ENCODE results near the gene GBX1. TPM values are rescaled to one million over a fixed set of nuclear protein-coding genes. Genes with fewer than 3 reads are reported as not detected.

GBX1 gene
- total RNA-seq, 1 donor from 2014 or later = 2.4 TPM

DNA sequence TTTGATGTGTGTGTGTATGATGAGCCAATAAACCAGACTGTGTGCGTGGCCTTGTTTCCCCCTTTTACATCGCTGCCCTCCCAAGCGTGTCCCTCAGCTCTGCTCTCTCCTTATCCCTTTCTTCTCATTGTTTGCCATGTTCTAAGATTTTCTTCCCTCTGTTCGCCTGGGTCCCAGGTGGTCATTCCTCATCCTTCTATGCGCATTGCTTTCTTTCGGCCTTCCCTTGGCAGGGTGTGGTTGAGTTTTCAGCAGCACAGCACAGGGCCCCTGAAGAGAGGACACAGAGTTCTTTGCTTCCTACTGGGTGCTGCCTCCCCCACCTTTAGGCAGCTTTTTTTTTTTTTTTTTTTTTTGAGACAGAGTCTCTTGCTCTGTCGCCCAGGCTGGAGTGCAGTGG lies 23.1 kb downstream of the GBX1 start:
- Mint-ChIP-seq H3K27me3 (ENCODE audit: low read depth) (peaks cover 7% of the 10 kb centered on the region), H3K4me1 (peaks cover 39% of the 10 kb centered on the region), H3K27ac (ENCODE audit: unreplicated experiment) (peak overlapping the region; percentile 88), H3K36me3 (ENCODE audit: low read depth) (peaks cover 7% of the 10 kb centered on the region), H3K4me3 (no peak overlapping the region), H3K9me3 (no peaks in the 10 kb centered on the region)
- DNase-seq (ENCODE audit: low read depth, low spot score) = no peak
- TF ChIP-seq, protein P1, sequence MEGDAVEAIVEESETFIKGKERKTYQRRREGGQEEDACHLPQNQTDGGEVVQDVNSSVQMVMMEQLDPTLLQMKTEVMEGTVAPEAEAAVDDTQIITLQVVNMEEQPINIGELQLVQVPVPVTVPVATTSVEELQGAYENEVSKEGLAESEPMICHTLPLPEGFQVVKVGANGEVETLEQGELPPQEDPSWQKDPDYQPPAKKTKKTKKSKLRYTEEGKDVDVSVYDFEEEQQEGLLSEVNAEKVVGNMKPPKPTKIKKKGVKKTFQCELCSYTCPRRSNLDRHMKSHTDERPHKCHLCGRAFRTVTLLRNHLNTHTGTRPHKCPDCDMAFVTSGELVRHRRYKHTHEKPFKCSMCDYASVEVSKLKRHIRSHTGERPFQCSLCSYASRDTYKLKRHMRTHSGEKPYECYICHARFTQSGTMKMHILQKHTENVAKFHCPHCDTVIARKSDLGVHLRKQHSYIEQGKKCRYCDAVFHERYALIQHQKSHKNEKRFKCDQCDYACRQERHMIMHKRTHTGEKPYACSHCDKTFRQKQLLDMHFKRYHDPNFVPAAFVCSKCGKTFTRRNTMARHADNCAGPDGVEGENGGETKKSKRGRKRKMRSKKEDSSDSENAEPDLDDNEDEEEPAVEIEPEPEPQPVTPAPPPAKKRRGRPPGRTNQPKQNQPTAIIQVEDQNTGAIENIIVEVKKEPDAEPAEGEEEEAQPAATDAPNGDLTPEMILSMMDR (conservative IDR thresholded peaks at IDR 0.05) = no peak

DNA sequence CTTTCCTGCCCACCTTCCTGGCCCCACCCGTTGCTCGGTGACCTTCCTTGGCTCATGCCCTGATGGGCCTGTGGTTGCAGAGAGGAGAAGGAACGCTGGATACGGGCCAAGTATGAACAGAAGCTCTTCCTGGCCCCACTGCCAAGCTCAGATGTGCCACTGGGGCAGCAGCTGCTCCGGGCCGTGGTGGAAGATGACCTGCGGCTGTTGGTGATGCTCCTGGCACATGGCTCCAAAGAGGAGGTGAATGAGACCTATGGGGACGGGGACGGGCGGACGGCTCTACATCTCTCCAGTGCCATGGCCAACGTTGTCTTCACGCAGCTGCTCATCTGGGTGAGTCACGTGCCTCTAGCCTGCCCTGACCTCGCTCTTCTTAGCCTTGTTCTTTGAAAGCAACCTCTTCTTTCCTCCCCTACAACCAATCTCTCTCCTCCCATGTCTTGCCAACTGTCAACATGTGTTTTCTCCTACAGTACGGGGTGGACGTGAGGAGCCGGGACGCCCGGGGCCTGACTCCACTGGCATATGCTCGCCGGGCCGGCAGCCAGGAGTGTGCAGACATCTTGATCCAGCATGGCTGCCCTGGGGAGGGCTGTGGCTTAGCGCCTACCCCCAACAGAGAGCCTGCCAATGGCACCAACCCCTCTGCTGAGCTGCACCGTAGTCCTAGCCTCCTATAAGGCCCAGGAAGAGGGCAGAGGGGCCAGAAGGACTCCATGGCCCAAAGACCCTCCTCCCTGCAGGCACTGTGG lies 24.1 kb downstream of the GBX1 start:
- TF ChIP-seq, protein P1 (conservative IDR thresholded peaks at IDR 0.05) = no peak
- Mint-ChIP-seq H3K27ac (ENCODE audit: unreplicated experiment) (peak overlapping the region; percentile 72), H3K27me3 (ENCODE audit: low read depth) (peaks cover 5% of the 10 kb centered on the region), H3K36me3 (ENCODE audit: low read depth) (peaks cover 7% of the 10 kb centered on the region), H3K4me3 (peak overlapping the region; percentile 57), H3K4me1 (peaks cover 47% of the 10 kb centered on the region), H3K9me3 (no peaks in the 10 kb centered on the region)
- no peak for DNase-seq (ENCODE audit: low read depth, low spot score)

DNA sequence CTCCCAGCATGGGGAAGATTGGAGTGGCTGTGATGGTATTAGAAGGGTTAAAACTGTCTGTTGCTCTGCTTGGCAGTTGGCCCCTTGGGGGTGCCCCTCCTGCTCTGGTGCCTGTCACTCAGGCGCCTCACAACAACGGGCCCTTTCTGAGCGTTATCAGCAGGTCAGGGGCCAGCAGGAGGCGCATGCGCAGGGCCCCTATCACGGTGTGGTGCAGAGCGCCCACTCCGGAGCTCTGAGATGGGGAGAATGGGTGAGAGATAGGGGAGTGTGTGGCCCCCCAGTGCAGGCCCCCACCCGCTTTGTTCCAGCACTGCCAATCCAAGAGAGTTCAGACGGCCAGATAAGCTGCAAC lies 24.8 kb downstream of the GBX1 start:
- TF ChIP-seq, protein P1 (conservative IDR thresholded peaks at IDR 0.05) = no peak
- Mint-ChIP-seq H3K4me3 (peak overlapping the region; percentile 69), H3K9me3 (no peaks in the 10 kb centered on the region), H3K27ac (ENCODE audit: unreplicated experiment) (peak overlapping the region; percentile 75), H3K4me1 (peaks cover 47% of the 10 kb centered on the region), H3K27me3 (ENCODE audit: low read depth) (no peaks in the 10 kb centered on the region), H3K36me3 (ENCODE audit: low read depth) (peaks cover 7% of the 10 kb centered on the region)
- peak; percentile 55 for DNase-seq (ENCODE audit: low read depth, low spot score)

DNA sequence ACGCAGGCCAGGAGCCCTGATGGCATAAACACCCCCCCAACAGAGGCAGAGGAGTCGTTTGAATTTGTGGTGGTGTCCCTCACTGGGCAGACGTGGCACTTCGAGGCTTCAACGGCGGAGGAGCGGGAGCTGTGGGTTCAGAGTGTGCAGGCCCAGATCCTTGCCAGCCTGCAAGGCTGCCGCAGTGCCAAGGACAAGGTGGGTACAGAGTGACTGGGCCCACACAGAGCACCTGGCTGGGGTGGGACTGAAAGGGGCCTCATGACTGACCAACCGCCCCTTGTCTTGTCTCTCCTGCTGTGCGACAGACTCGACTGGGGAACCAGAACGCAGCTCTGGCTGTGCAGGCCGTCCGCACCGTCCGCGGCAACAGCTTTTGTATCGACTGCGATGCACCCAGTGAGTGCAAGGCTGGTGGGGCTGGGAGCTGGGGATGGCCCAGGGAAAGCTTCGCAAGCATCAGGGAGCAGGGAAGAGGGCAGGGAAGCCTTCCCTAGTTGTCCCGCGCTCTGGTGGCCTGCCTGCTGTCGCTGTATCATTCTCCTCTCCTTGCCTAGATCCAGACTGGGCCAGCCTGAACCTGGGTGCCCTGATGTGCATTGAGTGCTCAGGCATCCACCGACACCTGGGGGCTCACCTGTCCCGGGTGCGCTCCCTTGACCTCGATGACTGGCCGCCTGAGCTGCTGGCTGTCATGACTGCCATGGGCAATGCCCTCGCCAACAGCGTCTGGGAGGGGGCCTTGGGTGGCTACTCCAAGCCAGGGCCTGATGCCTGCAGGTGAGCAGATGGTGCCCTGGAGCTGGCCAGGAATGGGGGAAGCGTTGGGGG lies 25.4 kb downstream of the GBX1 start:
- Mint-ChIP-seq H3K36me3 (ENCODE audit: low read depth) (peaks cover 7% of the 10 kb centered on the region), H3K27ac (ENCODE audit: unreplicated experiment) (peak overlapping the region; percentile 94), H3K9me3 (no peaks in the 10 kb centered on the region), H3K27me3 (ENCODE audit: low read depth) (no peaks in the 10 kb centered on the region), H3K4me1 (peaks cover 47% of the 10 kb centered on the region), H3K4me3 (peak overlapping the region; percentile 69)
- TF ChIP-seq, protein P1 (conservative IDR thresholded peaks at IDR 0.05) = no peak
- DNase-seq (ENCODE audit: low read depth, low spot score) = no peak

DNA sequence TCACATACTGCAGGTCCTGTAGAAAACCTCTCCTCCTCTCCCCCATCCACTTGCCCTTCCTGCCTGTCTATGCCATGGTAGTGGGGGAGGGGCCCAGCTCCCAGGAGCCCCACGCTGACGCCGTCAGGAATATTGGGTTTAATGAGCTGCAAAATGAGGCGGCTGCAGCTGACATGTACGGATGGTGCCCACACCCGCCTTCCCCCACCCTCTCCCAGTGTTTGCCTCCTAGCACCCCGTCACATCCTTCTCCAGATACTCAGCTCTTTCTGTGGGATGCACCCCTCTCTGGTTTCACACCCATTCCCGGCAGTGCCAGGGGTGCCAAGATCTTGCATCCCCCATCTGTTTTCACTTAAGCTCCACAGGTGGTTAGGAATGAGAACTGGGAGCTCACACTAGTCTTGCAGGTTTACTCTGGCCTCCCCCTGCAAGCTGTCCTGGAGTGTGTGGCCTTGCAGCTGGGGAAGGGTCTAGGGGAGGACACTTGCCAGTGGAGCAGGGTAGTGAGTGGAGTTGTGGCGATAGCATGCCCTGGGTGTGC lies 26.1 kb downstream of the GBX1 start:
- Mint-ChIP-seq H3K36me3 (ENCODE audit: low read depth) (peaks cover 7% of the 10 kb centered on the region), H3K9me3 (no peaks in the 10 kb centered on the region), H3K4me3 (peak overlapping the region; percentile 38), H3K4me1 (peaks cover 47% of the 10 kb centered on the region), H3K27ac (ENCODE audit: unreplicated experiment) (peak overlapping the region; percentile 67), H3K27me3 (ENCODE audit: low read depth) (no peaks in the 10 kb centered on the region)
- TF ChIP-seq, protein P1 (conservative IDR thresholded peaks at IDR 0.05) = no peak
- no peak for DNase-seq (ENCODE audit: low read depth, low spot score)
